ENCODE measurements around the gene TMEM123. TPM values are rescaled to one million over a fixed set of nuclear protein-coding genes. Genes with fewer than 3 reads are reported as not detected.
"Not testable (repeated sequence)": the region's sequence is repeated elsewhere in the genome, so short reads cannot be mapped to it uniquely, and the experiment has no call there.

Gene TMEM123
- total RNA-seq, 2 experiments from 2014 or later: 434 to 461 TPM

DNA sequence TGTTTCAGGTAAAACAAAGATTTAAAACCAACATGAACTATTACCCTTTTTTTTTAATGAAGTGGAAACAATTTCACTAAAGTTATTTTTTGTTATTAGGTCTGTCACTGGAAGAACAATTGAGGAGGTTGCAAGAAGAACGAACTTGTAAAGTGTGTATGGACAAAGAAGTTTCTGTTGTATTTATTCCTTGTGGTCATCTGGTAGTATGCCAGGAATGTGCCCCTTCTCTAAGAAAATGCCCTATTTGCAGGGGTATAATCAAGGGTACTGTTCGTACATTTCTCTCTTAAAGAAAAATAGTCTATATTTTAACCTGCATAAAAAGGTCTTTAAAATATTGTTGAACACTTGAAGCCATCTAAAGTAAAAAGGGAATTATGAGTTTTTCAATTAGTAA is 74.7 kb downstream of the TMEM123 start:
- Mint-ChIP-seq H3K4me3 (no peak overlapping the region), H3K36me3 (ENCODE audit: low read depth) (peaks cover 46% of the 10 kb centered on the region), H3K27me3 (ENCODE audit: low read depth) (no peaks in the 10 kb centered on the region), H3K9me3 (ENCODE audit: insufficient read depth) (no peaks in the 10 kb centered on the region), H3K27ac (no peak overlapping the region), H3K4me1 (ENCODE audit: low read depth) (peaks cover 12% of the 10 kb centered on the region)
- ATAC-seq (no peak), DNase-seq (no peak)
- ChIA-PET POLR2A (no interaction called here), CTCF (interaction anchor here (0.9 kb wide), 1 partner anchor 36 kb away, joined by 3 read pairs; no protein-coding TSS in a partner anchor)

DNA sequence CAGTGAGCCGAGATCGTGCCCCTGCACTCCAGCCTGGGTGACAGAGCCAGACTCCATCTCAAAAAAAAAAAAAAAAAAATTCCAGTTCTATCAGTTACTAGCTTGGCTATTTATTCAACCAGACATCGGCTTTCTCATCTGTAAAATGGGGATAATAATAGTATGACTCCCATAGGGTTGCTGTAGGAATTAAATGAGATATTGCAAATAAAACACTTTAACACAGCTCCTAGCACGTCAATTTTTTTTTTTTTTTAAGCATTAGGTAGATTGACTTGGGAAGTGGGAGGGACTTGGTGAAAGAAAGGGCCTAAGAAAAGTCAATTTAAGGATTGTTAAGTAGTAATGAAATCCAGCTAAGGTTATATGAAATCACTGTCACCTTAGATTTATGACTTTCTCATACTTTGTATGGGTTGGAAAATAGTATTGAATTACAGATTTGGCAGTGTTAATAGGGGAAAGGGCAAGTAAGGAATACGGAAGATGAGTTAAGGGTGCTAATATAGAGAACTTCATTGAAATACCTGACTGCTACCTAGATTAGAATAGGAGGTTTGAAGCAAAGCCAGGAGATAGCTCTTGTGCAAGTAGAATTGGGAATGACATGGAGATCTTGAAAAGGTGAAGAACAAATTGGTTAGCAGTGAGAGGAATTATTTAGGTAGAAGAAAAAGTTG is 76.7 kb downstream of the TMEM123 start:
- Mint-ChIP-seq H3K9me3 (ENCODE audit: insufficient read depth) (no peaks in the 10 kb centered on the region), H3K27me3 (ENCODE audit: low read depth) (no peaks in the 10 kb centered on the region), H3K4me1 (ENCODE audit: low read depth) (peaks cover 18% of the 10 kb centered on the region), H3K4me3 (no peak overlapping the region), H3K27ac (no peak overlapping the region), H3K36me3 (ENCODE audit: low read depth) (peaks cover 47% of the 10 kb centered on the region)
- POLR2A ChIA-PET: no interaction called here
- ATAC-seq: no peak
- CTCF ChIA-PET: interaction anchor here (0.6 to 2.7 kb wide), 8 partner anchors 8 to 237 kb away, joined by 3 to 13 read pairs (median 5); no protein-coding TSS in a partner anchor
- DNase-seq: no peak

DNA sequence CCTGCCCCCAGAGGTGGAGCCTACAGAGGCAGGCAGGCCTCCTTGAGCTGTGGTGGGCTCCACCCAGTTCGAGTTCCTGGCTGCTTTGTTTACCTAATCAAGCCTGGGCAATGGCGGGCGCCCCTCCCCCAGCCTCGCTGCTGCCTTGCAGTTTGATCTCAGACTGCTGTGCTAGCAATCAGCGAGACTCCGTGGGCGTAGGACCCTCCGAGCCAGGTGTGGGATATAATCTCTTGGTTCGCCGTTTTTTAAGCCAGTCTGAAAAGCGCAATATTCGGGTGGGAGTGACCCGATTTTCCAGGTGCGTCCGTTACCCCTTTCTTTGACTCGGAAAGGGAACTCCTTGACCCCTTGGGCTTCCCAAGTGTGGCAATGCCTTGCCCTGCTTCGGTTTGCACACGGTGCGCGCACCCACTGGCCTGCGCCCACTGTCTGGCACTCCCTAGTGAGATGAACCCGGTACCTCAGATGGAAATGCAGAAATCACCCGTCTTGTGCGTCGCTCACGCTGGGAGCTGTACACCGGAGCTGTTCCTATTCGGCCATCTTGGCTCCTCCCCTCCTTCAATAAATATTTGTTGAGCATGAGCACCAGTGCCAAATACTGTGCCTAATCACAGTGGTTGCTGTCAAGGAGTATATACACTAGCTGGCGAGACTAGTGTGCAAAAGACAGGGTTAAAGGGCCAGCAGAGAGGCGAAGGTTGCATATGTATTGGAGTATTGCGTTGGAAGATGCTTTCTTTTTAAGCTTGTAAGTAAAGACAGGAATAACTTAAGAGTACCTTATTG is 77.7 kb downstream of the TMEM123 start:
- DNase-seq; H3K9me3 Mint-ChIP-seq (ENCODE audit: insufficient read depth); H3K27ac Mint-ChIP-seq; POLR2A ChIA-PET; ATAC-seq; H3K27me3 Mint-ChIP-seq (ENCODE audit: low read depth): not testable (repeated sequence)
- CTCF ChIA-PET: interaction anchor here (0.7 to 2.7 kb wide), 6 partner anchors 8 to 238 kb away, joined by 4 to 13 read pairs (median 6); no protein-coding TSS in a partner anchor
- Mint-ChIP-seq H3K4me1 (ENCODE audit: low read depth) (peaks cover 18% of the 10 kb centered on the region), H3K36me3 (ENCODE audit: low read depth) (peaks cover 41% of the 10 kb centered on the region), H3K4me3 (peak overlapping the region; percentile 22)

DNA sequence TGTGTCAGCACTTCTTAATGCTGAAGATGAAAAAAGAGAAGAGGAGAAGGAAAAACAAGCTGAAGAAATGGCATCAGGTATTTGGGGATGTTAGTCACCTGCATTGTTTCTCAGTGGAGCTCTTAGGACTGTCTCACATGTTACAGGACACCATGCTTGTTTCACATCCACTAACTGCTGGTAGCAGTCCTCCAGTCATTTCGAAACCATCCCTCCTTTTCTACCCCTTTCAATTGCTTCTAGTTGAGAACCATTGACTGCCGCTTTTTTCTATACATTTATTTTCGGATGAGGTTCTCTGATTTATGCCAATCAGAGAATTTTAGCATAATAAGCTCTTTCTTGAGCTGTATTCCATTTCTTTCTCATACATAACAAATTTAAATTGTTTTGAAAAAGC is 84.1 kb downstream of the TMEM123 start:
- peaks cover 53% of the 10 kb centered on the region for H3K36me3 Mint-ChIP-seq (ENCODE audit: low read depth)
- DNase-seq (no peak), ATAC-seq (peak; percentile 53)
- no peaks in the 10 kb centered on the region for H3K27me3 Mint-ChIP-seq (ENCODE audit: low read depth)
- H3K4me1 Mint-ChIP-seq (ENCODE audit: low read depth): peaks cover 25% of the 10 kb centered on the region
- no peak overlapping the region for H3K27ac Mint-ChIP-seq
- H3K4me3 Mint-ChIP-seq: no peak overlapping the region
- ChIA-PET POLR2A (no interaction called here), CTCF (interaction anchor here (0.8 to 6.4 kb wide), 12 partner anchors 9 to 298 kb away, joined by 3 to 59 read pairs (median 8); no protein-coding TSS in a partner anchor)
- H3K9me3 Mint-ChIP-seq (ENCODE audit: insufficient read depth): no peaks in the 10 kb centered on the region

DNA sequence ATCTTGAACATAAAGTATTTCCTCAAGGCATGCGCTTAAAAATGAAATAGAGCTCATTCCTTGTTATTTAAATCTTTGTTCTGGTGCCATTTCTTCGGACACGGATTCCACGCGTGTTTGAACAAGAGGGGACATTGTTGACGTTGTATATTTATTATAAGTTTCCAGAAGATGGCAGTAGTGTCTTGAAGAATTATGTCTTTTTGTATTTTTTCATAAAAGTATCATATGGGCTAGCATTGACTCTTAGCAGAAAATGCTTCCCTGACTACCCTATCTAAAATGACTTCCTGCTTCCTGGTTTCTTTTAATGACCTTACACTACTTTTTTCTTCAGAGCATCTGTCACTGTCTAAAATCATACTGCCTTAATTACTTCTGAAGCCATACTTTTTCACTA is 85.2 kb downstream of the TMEM123 start:
- H3K27me3 Mint-ChIP-seq (ENCODE audit: low read depth): no peaks in the 10 kb centered on the region

DNA sequence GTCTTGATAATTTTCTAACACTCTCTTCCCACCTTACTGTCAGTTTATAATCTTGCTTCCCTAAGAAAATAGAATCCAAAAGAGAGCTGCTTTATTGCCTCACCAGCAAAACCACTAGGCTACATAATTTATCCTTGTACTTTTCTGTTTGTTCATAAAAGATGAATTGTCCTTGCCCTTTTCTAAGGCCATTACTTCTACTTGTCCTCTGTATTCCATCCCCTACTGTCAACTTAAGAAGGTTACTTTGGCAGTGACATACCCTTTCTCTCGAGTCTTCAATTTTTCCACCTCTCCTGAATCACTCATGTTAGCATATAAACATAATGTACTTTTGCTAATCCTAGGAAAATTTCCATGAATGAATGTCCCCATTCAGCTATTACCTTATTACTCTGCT is 87.6 kb downstream of the TMEM123 start:
- ChIA-PET POLR2A (no interaction called here), CTCF (interaction anchor here (3.0 to 6.4 kb wide), 5 partner anchors 23 to 248 kb away, joined by 21 to 59 read pairs (median 41); no protein-coding TSS in a partner anchor)
- H3K4me1 Mint-ChIP-seq (ENCODE audit: low read depth): peaks cover 44% of the 10 kb centered on the region
- H3K4me3 Mint-ChIP-seq: no peak overlapping the region
- DNase-seq: no peak
- no peak for ATAC-seq
- peaks cover 73% of the 10 kb centered on the region for H3K36me3 Mint-ChIP-seq (ENCODE audit: low read depth)
- peak overlapping the region; percentile 15 for H3K27ac Mint-ChIP-seq
- H3K27me3 Mint-ChIP-seq (ENCODE audit: low read depth): no peaks in the 10 kb centered on the region
- peaks cover 6% of the 10 kb centered on the region for H3K9me3 Mint-ChIP-seq (ENCODE audit: insufficient read depth)

More for the DNA sequence above, 85.2 kb downstream of the TMEM123 start:
- DNase-seq (no peak), ATAC-seq (peak; percentile 64)
- H3K4me3 Mint-ChIP-seq: no peak overlapping the region
- no peaks in the 10 kb centered on the region for H3K9me3 Mint-ChIP-seq (ENCODE audit: insufficient read depth)
- CTCF ChIA-PET: interaction anchor here (0.9 to 6.4 kb wide), 31 partner anchors 8 to 299 kb away, joined by 3 to 59 read pairs (median 5); no protein-coding TSS in a partner anchor
- H3K27ac Mint-ChIP-seq: peak overlapping the region; percentile 37
- POLR2A ChIA-PET: interaction anchor here (0.6 kb wide), 2 partner anchors 81 to 195 kb away, joined by 3 read pairs; no protein-coding TSS in a partner anchor
- peaks cover 29% of the 10 kb centered on the region for H3K4me1 Mint-ChIP-seq (ENCODE audit: low read depth)
- H3K36me3 Mint-ChIP-seq (ENCODE audit: low read depth): peaks cover 59% of the 10 kb centered on the region

DNA sequence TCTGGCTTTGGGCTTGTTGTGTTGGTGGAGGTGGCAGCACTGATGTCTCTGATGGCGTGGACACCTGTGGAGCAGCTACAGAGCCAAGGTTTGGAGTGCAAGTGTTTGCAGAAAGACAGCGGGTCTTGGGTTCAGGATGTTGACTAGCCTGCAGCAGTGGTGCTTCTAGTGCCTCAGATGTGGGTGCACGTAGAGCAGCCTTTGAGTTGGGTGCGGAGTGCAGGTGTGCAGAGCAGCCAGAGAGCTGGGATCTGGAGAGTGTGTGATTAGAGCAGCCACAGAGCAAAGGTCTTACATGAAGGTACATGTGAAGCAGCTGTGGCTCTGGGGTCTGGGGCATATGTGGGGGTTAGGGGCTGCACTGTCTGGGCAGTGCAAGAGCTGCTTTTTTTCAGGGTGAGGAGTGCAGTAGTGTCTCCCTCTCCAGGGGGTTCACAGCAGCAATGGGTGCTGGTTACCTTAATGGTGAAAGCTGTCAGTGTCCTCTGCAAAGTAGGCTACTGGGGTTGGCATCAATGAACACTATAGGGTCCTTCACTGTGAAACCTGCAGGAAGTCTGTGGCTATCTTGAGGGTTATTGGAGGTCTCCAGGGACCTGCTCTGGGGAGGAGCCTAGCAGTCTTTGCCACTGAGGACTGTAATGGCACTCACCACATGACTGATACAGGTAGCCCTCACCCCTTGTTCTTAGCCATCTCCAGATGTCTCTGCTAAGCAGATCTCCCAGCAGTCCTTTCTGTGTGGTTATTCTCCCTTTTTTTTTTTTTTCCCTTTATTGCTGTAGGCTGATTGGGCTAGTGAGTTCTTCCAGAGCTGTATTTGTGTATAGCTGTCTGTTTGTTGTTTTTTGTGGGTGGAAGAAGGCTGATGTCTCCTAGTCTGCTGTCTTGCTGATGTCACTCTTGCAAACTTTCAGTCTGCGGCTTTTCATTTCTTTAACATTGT is 91.2 kb downstream of the TMEM123 start:
- H3K36me3 Mint-ChIP-seq (ENCODE audit: low read depth): peaks cover 80% of the 10 kb centered on the region
- ChIA-PET POLR2A (interaction anchor here (1.4 kb wide), 1 partner anchor 17 kb away, joined by 4 read pairs; no protein-coding TSS in a partner anchor), CTCF (interaction anchor here (1.0 to 4.2 kb wide), 9 partner anchors 11 to 305 kb away, joined by 3 to 36 read pairs (median 4); no protein-coding TSS in a partner anchor)
- H3K4me1 Mint-ChIP-seq (ENCODE audit: low read depth): peaks cover 37% of the 10 kb centered on the region
- ATAC-seq (peak; percentile 84), DNase-seq (peak; percentile 63)
- H3K27me3 Mint-ChIP-seq (ENCODE audit: low read depth): no peaks in the 10 kb centered on the region
- H3K9me3 Mint-ChIP-seq (ENCODE audit: insufficient read depth): peaks cover 6% of the 10 kb centered on the region
- peak overlapping the region; percentile 84 for H3K27ac Mint-ChIP-seq
- peak overlapping the region; percentile 47 for H3K4me3 Mint-ChIP-seq

DNA sequence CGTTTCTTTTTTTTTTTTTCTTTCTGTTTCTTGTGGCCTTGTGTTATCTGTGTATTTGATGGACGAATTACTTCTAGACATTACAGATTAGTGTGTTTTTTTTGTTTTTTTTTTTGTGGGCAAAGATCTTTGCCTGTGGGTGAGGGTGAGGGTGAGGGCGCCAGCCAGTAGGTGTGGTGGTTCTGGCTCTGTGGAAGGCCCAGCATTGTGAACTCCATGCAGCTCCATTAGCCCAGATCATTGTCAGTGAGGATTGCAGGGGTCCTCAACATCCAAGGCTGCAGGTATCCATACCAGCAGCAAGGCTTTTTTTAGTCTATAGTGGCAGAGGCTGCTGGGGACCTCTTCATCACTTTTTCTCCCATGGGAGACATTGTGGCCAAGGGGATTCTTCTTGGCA is 91.9 kb downstream of the TMEM123 start:
- ChIA-PET POLR2A (interaction anchor here (1.4 kb wide), 1 partner anchor 17 kb away, joined by 4 read pairs; no protein-coding TSS in a partner anchor), CTCF (interaction anchor here (1.0 to 4.2 kb wide), 9 partner anchors 10 to 306 kb away, joined by 3 to 36 read pairs (median 4); no protein-coding TSS in a partner anchor)
- Mint-ChIP-seq H3K27me3 (ENCODE audit: low read depth) (no peaks in the 10 kb centered on the region), H3K9me3 (ENCODE audit: insufficient read depth) (peaks cover 6% of the 10 kb centered on the region), H3K4me3 (peak overlapping the region; percentile 47), H3K27ac (peak overlapping the region; percentile 84), H3K4me1 (ENCODE audit: low read depth) (peaks cover 38% of the 10 kb centered on the region), H3K36me3 (ENCODE audit: low read depth) (peaks cover 80% of the 10 kb centered on the region)
- DNase-seq (no peak), ATAC-seq (peak; percentile 8)

DNA sequence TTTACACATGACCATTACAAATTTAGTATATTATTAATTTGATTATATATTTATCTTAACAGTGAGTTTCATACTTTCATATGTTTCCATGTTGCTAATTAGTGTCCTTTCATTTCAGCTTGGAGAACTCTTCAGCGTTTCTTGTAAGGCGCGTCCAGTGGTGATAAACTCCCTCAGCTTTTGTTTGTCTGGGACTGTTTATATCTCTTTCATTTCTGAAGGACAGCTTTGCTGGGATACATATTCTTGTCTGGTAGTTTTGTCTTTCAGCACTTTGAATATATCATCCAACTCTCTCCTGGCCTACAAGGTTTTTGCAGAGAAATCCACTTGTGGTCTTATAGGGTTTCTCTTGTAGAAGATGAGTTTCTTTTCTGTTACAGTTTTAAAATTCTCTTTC is 93.2 kb downstream of the TMEM123 start:
- ATAC-seq (no peak), DNase-seq (no peak)
- ChIA-PET CTCF (interaction anchor here (0.8 to 4.2 kb wide), 10 partner anchors 9 to 307 kb away, joined by 3 to 36 read pairs (median 4); partner anchors contain the start of gene BIRC2), POLR2A (no interaction called here)
- peaks cover 6% of the 10 kb centered on the region for H3K9me3 Mint-ChIP-seq (ENCODE audit: insufficient read depth)
- no peak overlapping the region for H3K27ac Mint-ChIP-seq
- H3K27me3 Mint-ChIP-seq (ENCODE audit: low read depth): no peaks in the 10 kb centered on the region
- peaks cover 82% of the 10 kb centered on the region for H3K36me3 Mint-ChIP-seq (ENCODE audit: low read depth)
- peaks cover 41% of the 10 kb centered on the region for H3K4me1 Mint-ChIP-seq (ENCODE audit: low read depth)
- H3K4me3 Mint-ChIP-seq: no peak overlapping the region

DNA sequence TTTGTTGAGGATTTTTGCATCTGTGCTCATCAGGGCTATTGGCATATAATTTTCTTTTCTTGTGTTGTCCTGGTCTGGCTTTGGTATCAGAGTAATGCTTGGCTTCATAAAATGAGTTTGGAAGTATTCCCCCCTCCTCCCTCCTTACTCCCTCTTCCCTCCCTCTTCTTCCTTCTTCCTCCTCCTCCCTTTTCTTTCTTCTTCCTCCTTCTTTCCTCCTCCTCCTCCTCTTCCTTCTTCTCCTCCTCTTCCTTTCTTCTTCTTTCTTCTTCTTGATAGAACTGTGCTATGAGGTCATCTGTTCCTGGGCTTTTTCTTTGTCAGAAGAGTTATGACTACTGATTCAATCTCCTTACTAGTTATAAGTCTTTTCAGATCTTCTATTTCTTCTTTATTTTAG is 95.4 kb downstream of the TMEM123 start:
- ChIA-PET CTCF (interaction anchor here (0.5 kb wide), 1 partner anchor 139 kb away, joined by 3 read pairs; no protein-coding TSS in a partner anchor), POLR2A (no interaction called here)
- peaks cover 82% of the 10 kb centered on the region for H3K36me3 Mint-ChIP-seq (ENCODE audit: low read depth)
- H3K4me3 Mint-ChIP-seq: no peak overlapping the region
- peaks cover 6% of the 10 kb centered on the region for H3K9me3 Mint-ChIP-seq (ENCODE audit: insufficient read depth)
- no peak overlapping the region for H3K27ac Mint-ChIP-seq
- DNase-seq (no peak), ATAC-seq (no peak)
- no peaks in the 10 kb centered on the region for H3K27me3 Mint-ChIP-seq (ENCODE audit: low read depth)
- peaks cover 34% of the 10 kb centered on the region for H3K4me1 Mint-ChIP-seq (ENCODE audit: low read depth)
